Measurements from ENCODE around the gene OLAH. TPM values are rescaled to one million over a fixed set of nuclear protein-coding genes. Genes with fewer than 3 reads are reported as not detected.

OLAH gene
- total RNA-seq, 1 experiment from 2014 or later, result 1.4 TPM

DNA sequence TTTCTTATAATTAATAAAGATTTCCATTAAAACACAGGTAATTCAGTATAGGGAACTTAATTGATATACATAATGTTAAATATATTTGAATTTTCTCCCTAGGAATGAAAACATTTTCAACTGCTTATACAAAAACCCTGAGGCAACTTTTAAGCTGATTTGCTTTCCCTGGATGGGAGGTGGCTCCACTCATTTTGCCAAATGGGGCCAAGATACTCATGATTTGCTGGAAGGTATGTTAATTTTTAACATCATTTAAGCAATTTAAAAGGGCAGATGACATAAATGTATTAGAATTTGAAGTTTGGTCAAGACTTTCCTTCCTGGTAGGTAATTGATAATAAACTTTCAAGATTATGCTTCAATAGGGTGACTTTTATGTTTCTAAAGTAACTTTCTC, 5.8 kb downstream of the OLAH start:
- TF ChIP-seq, protein P1, sequence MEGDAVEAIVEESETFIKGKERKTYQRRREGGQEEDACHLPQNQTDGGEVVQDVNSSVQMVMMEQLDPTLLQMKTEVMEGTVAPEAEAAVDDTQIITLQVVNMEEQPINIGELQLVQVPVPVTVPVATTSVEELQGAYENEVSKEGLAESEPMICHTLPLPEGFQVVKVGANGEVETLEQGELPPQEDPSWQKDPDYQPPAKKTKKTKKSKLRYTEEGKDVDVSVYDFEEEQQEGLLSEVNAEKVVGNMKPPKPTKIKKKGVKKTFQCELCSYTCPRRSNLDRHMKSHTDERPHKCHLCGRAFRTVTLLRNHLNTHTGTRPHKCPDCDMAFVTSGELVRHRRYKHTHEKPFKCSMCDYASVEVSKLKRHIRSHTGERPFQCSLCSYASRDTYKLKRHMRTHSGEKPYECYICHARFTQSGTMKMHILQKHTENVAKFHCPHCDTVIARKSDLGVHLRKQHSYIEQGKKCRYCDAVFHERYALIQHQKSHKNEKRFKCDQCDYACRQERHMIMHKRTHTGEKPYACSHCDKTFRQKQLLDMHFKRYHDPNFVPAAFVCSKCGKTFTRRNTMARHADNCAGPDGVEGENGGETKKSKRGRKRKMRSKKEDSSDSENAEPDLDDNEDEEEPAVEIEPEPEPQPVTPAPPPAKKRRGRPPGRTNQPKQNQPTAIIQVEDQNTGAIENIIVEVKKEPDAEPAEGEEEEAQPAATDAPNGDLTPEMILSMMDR (IDR thresholded peaks at IDR 0.05; ENCODE audit: unreplicated experiment), result no peak
- Mint-ChIP-seq H3K27ac (ENCODE audit: low read depth, unreplicated experiment) (no peak overlapping the region), H3K4me3 (ENCODE audit: unreplicated experiment) (no peak overlapping the region), H3K9me3 (ENCODE audit: unreplicated experiment) (no peaks in the 10 kb centered on the region), H3K4me1 (ENCODE audit: insufficient read depth, unreplicated experiment) (peaks cover 17% of the 10 kb centered on the region), H3K36me3 (ENCODE audit: insufficient read depth, unreplicated experiment) (no peaks in the 10 kb centered on the region), H3K27me3 (ENCODE audit: insufficient read depth, unreplicated experiment) (no peaks in the 10 kb centered on the region)
- DNase-seq (ENCODE audit: unreplicated experiment), result no peak
- POLR2A ChIA-PET, result interaction anchor here (0.7 to 1.4 kb wide), 3 partner anchors 10 to 64 kb away, joined by 3 read pairs; no protein-coding TSS in a partner anchor
- BruUV-seq (replicated peaks), result no TSS peak
- intact Hi-C loops (cut with micrococcal nuclease), result no loop called here
- CTCF ChIA-PET, result no interaction called here

DNA sequence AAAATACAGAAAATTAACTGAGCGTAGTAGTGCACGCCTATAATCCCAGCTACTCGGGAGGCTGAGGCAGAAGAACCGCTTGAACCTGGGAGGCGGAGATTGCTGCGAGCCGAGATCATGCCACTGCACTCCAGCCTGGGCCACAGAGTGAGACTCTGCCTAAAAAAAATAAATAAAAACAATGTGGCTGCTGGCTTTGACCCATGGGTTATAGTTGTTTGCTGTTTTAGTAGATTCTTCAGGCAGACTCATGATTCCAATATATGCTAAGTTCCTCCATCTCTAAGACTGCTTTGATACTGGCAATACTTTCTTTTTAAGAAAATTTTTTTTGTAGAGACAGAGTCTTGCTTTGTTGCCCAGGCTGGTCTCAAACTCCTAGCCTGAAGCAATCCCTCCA, 8.4 kb downstream of the OLAH start:
- ChIA-PET CTCF (no interaction called here), POLR2A (no interaction called here)
- Mint-ChIP-seq H3K4me1 (ENCODE audit: insufficient read depth, unreplicated experiment) (peaks cover under 1% of the 10 kb centered on the region), H3K9me3 (ENCODE audit: unreplicated experiment) (no peaks in the 10 kb centered on the region), H3K27ac (ENCODE audit: low read depth, unreplicated experiment) (no peak overlapping the region), H3K27me3 (ENCODE audit: insufficient read depth, unreplicated experiment) (no peaks in the 10 kb centered on the region), H3K36me3 (ENCODE audit: insufficient read depth, unreplicated experiment) (no peaks in the 10 kb centered on the region), H3K4me3 (ENCODE audit: unreplicated experiment) (no peak overlapping the region)
- TF ChIP-seq, protein P1 (IDR thresholded peaks at IDR 0.05; ENCODE audit: unreplicated experiment), result no peak
- BruUV-seq (replicated peaks), result no TSS peak
- intact Hi-C loops (cut with micrococcal nuclease), result no loop called here
- DNase-seq (ENCODE audit: unreplicated experiment), result no peak

DNA sequence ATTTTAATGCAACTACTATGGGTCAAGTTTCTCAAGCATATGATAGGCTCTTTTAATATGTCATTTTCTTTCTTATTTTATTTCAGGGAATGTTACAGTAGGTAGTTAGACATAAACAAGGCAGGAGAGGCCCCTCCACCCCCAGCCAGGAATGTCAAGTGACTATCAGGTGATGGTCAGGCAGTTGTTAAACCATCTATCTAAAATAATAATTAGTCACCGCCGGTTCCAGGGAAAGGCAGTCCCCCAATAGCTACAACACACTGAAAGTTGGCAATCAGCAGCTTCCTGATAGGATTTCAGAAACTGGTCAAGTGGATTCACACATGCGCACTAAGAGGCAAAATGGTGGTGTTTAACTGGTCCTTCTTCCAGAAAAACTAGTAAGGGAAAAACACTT, 9.3 kb downstream of the OLAH start:
- TF ChIP-seq, protein P1 (IDR thresholded peaks at IDR 0.05; ENCODE audit: unreplicated experiment), result no peak
- ChIA-PET CTCF (interaction anchor here (0.6 kb wide), 1 partner anchor 21 kb away, joined by 3 read pairs; no protein-coding TSS in a partner anchor), POLR2A (interaction anchor here (0.7 kb wide), 1 partner anchor 175 kb away, joined by 3 read pairs; no protein-coding TSS in a partner anchor)
- Mint-ChIP-seq H3K4me3 (ENCODE audit: unreplicated experiment) (no peak overlapping the region), H3K27me3 (ENCODE audit: insufficient read depth, unreplicated experiment) (no peaks in the 10 kb centered on the region), H3K36me3 (ENCODE audit: insufficient read depth, unreplicated experiment) (no peaks in the 10 kb centered on the region), H3K9me3 (ENCODE audit: unreplicated experiment) (no peaks in the 10 kb centered on the region), H3K27ac (ENCODE audit: low read depth, unreplicated experiment) (no peak overlapping the region), H3K4me1 (ENCODE audit: insufficient read depth, unreplicated experiment) (no peaks in the 10 kb centered on the region)
- no TSS peak for BruUV-seq (replicated peaks)
- intact Hi-C loops (cut with micrococcal nuclease), result no loop called here
- no peak for DNase-seq (ENCODE audit: unreplicated experiment)

DNA sequence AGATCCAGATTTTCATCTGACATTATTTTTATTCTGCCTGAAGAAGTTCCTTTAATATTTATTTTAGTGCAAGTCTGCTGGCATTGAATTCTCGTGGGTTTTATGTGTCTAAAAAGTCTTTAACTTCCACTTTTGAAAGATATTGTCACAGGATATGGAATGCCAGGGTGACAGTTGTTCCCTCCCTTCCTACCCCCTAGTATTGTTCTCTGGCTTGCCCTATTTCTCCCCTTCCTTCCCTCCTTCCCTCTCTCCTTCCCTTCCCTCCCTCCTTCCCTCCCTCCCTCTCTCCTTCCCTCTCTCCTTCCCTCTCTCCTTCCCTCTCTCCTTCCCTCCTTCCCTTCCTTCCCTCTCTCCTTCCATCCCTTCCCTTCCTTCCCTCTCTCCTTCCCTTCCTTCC, 14.9 kb downstream of the OLAH start:
- peaks cover 11% of the 10 kb centered on the region for H3K9me3 Mint-ChIP-seq (ENCODE audit: unreplicated experiment)
- TF ChIP-seq, protein P1 (IDR thresholded peaks at IDR 0.05; ENCODE audit: unreplicated experiment), result no peak
- no peaks in the 10 kb centered on the region for H3K36me3 Mint-ChIP-seq (ENCODE audit: insufficient read depth, unreplicated experiment)
- intact Hi-C loops (cut with micrococcal nuclease), result no loop called here
- DNase-seq (ENCODE audit: unreplicated experiment), result no peak
- H3K4me3 Mint-ChIP-seq (ENCODE audit: unreplicated experiment), result no peak overlapping the region
- H3K27ac Mint-ChIP-seq (ENCODE audit: low read depth, unreplicated experiment), result no peak overlapping the region
- H3K27me3 Mint-ChIP-seq (ENCODE audit: insufficient read depth, unreplicated experiment), result no peaks in the 10 kb centered on the region
- no TSS peak for BruUV-seq (replicated peaks)
- no peaks in the 10 kb centered on the region for H3K4me1 Mint-ChIP-seq (ENCODE audit: insufficient read depth, unreplicated experiment)
- ChIA-PET CTCF (no interaction called here), POLR2A (no interaction called here)
